ENCODE data around the gene FOXQ1. TPM values are rescaled to one million over a fixed set of nuclear protein-coding genes. Genes with fewer than 3 reads are reported as not detected.

The FOXQ1 gene
- total and polyA plus RNA-seq, 2 donors (not counting 3 experiments of a cell fraction or from before 2014, with no cell fraction given) = not detected

DNA sequence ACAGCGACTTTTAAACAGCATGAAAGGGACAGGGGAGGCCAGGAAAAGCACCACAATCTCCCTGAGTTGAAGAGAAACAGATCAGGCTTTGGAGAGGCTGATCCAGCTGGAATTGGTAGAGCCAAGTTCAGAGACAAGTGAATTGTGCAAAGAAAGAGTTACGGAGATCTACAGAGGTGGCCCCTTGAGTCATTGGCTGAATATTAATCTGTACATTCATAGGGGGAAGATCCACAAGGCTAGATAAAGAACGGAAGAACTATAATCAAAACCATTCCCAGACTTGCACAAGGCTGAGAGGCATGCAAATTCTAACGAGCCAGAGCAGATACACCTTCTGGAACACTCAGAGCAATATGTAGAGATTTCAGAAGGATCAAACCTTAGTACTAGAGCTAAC, 14.2 kb upstream of the FOXQ1 start:
- BruUV-seq (replicated peaks) = no TSS peak
- ChIA-PET POLR2A (no interaction called here), CTCF (no interaction called here)
- Histone ChIP-seq H3K27me3 (ENCODE audit: control insufficient read depth in 2 of 2, insufficient read depth in 2 of 2, low read length in 2 of 2) (no peaks in the 10 kb centered on the region), H3K9me3 (replicated peaks; ENCODE audit: control insufficient read depth, insufficient read depth, low read length) (no peaks in the 10 kb centered on the region), H3K79me2 (ENCODE audit: control insufficient read depth, insufficient read depth, low read length) (no peaks in the 10 kb centered on the region), H3K4me1 (ENCODE audit: control insufficient read depth, extremely low read depth, insufficient read depth, low read length) (no peaks in the 10 kb centered on the region), H3K4me3 (replicated peaks in 1 of 3; ENCODE audit: insufficient read depth in 1 of 3, low read depth in 1 of 3, low read length in 3 of 3) (no peak overlapping the region), H4K20me1 (replicated peaks; ENCODE audit: control insufficient read depth, extremely low read depth, insufficient read depth, low read length) (no peaks in the 10 kb centered on the region), H3K4me2 (ENCODE audit: insufficient read depth, low read length) (no peak overlapping the region), H3K9me1 (replicated peaks; ENCODE audit: control insufficient read depth, extremely low read depth, insufficient read depth, low read length) (no peaks in the 10 kb centered on the region), H3K9ac (replicated peaks; ENCODE audit: extremely low read depth, insufficient read depth, low read length) (no peak overlapping the region), H3K27ac (ENCODE audit: insufficient read depth, low read depth, low read length) (no peak overlapping the region), H2AFZ (ENCODE audit: low read depth, low read length) (no peak overlapping the region), H3K36me3 (ENCODE audit: control insufficient read depth in 2 of 2, extremely low read depth in 1 of 2, insufficient read depth in 2 of 2, low read length in 2 of 2) (no peaks in the 10 kb centered on the region)
- no peak for FAIRE-seq
- DNase-seq (ENCODE audit: low read depth, low spot score) = no peak
- dilution Hi-C loops (cut with MboI; ENCODE audit: extremely low pct_ligation_motif_present, low sequenced_read_pairs) (no loop called here), intact Hi-C loops (cut with micrococcal nuclease) (no loop called here)
- no peak for TF ChIP-seq JUN (IDR thresholded peaks at IDR 0.05; ENCODE audit: borderline replicate concordance, insufficient read depth, insufficient read length, low read depth)
- TF ChIP-seq, protein P1, sequence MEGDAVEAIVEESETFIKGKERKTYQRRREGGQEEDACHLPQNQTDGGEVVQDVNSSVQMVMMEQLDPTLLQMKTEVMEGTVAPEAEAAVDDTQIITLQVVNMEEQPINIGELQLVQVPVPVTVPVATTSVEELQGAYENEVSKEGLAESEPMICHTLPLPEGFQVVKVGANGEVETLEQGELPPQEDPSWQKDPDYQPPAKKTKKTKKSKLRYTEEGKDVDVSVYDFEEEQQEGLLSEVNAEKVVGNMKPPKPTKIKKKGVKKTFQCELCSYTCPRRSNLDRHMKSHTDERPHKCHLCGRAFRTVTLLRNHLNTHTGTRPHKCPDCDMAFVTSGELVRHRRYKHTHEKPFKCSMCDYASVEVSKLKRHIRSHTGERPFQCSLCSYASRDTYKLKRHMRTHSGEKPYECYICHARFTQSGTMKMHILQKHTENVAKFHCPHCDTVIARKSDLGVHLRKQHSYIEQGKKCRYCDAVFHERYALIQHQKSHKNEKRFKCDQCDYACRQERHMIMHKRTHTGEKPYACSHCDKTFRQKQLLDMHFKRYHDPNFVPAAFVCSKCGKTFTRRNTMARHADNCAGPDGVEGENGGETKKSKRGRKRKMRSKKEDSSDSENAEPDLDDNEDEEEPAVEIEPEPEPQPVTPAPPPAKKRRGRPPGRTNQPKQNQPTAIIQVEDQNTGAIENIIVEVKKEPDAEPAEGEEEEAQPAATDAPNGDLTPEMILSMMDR (IDR thresholded peaks at IDR 0.05; ENCODE audit: extremely low read depth in 1 of 2, insufficient read depth in 1 of 2, low read depth in 1 of 2, low read length in 2 of 2) = no peak
- TF ChIP-seq POLR2A (IDR thresholded peaks at IDR 0.05; ENCODE audit: low read depth, low read length) = no peak
- TF ChIP-seq GATA2 (IDR thresholded peaks at IDR 0.05; ENCODE audit: insufficient read depth, insufficient read length, low read depth, low read length) = no peak
- TF ChIP-seq FOS (IDR thresholded peaks at IDR 0.05; ENCODE audit: borderline replicate concordance, insufficient read depth, low read length) = no peak
- TF ChIP-seq EZH2 (IDR thresholded peaks at IDR 0.05; ENCODE audit: borderline replicate concordance, low read depth, low read length, severe bottlenecking) = no peak
- no peak for TF ChIP-seq MYC (IDR thresholded peaks at IDR 0.05; ENCODE audit: low read depth, low read length)
- no peak for TF ChIP-seq POLR2AphosphoS5 (IDR thresholded peaks at IDR 0.05; ENCODE audit: insufficient read depth, low read depth, low read length)
- TF ChIP-seq, protein P2, sequence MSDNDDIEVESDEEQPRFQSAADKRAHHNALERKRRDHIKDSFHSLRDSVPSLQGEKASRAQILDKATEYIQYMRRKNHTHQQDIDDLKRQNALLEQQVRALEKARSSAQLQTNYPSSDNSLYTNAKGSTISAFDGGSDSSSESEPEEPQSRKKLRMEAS (IDR thresholded peaks at IDR 0.05; ENCODE audit: insufficient read depth, insufficient read length) = no peak

Measured in endothelial cell of umbilical vein (primary cell).